Fibroblast of peridontal ligament (primary cell): ENCODE measurements around the gene TFR2.
"Not testable (repeated sequence)": the region's sequence is repeated elsewhere in the genome, so short reads cannot be mapped to it uniquely, and the experiment has no call there.

Experiments
- DNase-seq: peaks from one replicate; pipeline ENCODE4 v3.0.0-alpha.2; 2010; ENCODE audit errors: extremely low read depth

TFR2 gene

GRCh38 chr7:100678291-100678984, 37.1 kb upstream of the TFR2 start:
- no peak for DNase-seq

GRCh38 chr7:100677308-100678267, 36.2 kb upstream of the TFR2 start:
- DNase-seq = no peak

GRCh38 chr7:100676501-100677306, 35.4 kb upstream of the TFR2 start:
- DNase-seq = no peak

GRCh38 chr7:100675581-100676350, 34.4 kb upstream of the TFR2 start:
- peak; percentile 46 for DNase-seq

- DNase-seq = no peak
These were observed 33.7 kb upstream of the TFR2 start for GRCh38 chr7:100675105-100675451.

GRCh38 chr7:100674411-100675104, 33.2 kb upstream of the TFR2 start:
- DNase-seq = no peak

GRCh38 chr7:100673942-100674410, 32.6 kb upstream of the TFR2 start:
- DNase-seq = peak; percentile 19

- peak; percentile 99 for DNase-seq
These were observed 32.1 kb upstream of the TFR2 start, which contains the start of gene GNB2 for GRCh38 chr7:100673302-100673941. GNB2 (plus strand) TSS chr7:100673740; CDS start chr7:100676266, 2,526 bp downstream.

- DNase-seq = no peak
These were observed 30.3 kb upstream of the TFR2 start for GRCh38 chr7:100671353-100672327.

GRCh38 chr7:100670074-100670473, 28.7 kb upstream of the TFR2 start:
- no peak for DNase-seq

- DNase-seq = not testable (repeated sequence)
These were observed 27.8 kb upstream of the TFR2 start for GRCh38 chr7:100669106-100669505.

GRCh38 chr7:100668069-100668449, 26.7 kb upstream of the TFR2 start:
- DNase-seq = no peak

GRCh38 chr7:100667331-100668068, 26.1 kb upstream of the TFR2 start:
- DNase-seq = no peak

GRCh38 chr7:100665168-100665726, 23.9 kb upstream of the TFR2 start:
- DNase-seq = no peak

- not testable (repeated sequence) for DNase-seq
These were observed 20.9 kb upstream of the TFR2 start for GRCh38 chr7:100662194-100662776.

GRCh38 chr7:100655908-100656674, 14.7 kb upstream of the TFR2 start, which contains the start of gene ACTL6B:
ACTL6B (minus strand) TSS chr7:100656448; CDS start chr7:100656354, 94 bp downstream.
- peak; percentile 20 for DNase-seq
